ENCODE measurements around the gene TXNL1.
"Not testable (repeated sequence)": the region's sequence is repeated elsewhere in the genome, so short reads cannot be mapped to it uniquely, and the experiment has no call there.

The TXNL1 gene

DNA sequence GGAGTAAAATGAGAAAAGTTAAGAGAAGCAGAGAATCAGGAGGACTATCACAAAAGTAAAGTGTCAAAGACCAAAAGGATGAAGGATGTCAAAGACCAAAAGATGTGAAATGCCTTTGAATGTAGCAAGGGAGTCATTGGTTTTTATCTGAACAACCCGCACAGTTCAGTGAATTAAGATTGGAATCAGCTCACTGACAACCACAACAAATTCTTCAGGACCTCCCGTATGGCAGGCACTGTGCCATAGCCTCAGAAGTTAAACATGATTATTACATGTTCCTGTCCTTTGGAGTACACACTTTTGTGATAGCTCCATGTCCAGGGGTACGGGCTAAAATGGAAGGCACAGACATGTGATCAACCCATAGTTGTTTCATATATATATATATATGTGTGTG, 5.0 kb upstream of the TXNL1 start:
- no peak for DNase-seq

- DNase-seq = no peak
Observed at GRCh38 chr18:56641714-56642337, 3.4 kb upstream of the TXNL1 start.

- DNase-seq = no peak
Observed at GRCh38 chr18:56639571-56639970, 1.2 kb upstream of the TXNL1 start.

- DNase-seq = no peak
Observed at GRCh38 chr18:56639104-56639381, 651 bp upstream of the TXNL1 start.

DNA sequence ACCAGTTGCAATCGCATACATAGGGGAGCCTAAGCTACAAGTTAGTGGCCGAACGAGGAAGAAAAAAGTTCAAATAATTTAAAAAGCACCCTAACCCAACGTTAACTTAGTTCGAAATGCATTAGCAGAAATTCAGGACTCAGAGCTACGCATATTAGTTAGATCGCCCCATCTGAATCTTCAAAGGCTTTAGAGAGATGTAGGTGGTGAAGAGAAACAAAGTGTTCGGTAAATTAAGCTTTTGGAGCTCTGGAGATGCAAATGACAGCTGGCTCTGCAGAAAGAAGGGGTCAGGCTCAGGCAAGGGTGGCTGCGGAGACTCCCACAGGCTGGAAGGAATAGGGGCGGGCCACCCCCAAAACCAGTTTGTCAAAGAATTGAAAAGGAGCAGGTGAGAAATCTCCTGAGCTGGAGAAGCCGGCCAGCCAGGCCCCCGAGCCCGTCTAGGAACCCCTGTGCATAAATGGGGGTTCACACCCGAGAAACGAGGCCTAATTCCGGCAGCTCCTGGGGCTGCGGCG, 621 bp downstream of the TXNL1 start:
- no peak for DNase-seq

- no peak for DNase-seq
Observed at GRCh38 chr18:56637176-56637575, 1.2 kb downstream of the TXNL1 start.

- no peak for DNase-seq
Observed at GRCh38 chr18:56635007-56635406, 3.4 kb downstream of the TXNL1 start.

- DNase-seq = no peak
Observed at GRCh38 chr18:56632070-56633022, 6.0 kb downstream of the TXNL1 start.

DNA sequence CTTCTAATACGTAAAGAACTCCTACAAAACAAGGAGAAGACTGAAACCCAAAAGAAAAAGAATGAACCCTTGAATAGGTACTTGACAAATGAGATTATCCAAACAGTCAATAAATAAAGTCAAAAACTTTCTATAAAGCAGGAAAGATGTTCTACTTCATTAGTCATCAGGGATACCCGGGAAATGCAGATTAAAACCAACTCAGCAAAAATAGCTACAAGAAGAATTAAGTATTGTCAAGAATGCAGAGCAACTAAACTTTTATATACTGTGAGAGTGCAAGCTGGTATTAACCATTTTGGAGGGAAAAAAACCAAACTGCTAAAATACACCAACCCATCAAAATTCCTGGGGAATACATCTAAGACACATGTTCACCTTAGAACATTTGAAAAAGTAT, 10.4 kb downstream of the TXNL1 start:
- no peak for DNase-seq

GRCh38 chr18:56615738-56616520, 22.5 kb downstream of the TXNL1 start:
- DNase-seq = no peak

GRCh38 chr18:56606618-56607017, 31.8 kb downstream of the TXNL1 start:
- no peak for DNase-seq

- DNase-seq = no peak
Observed at GRCh38 chr18:56598422-56598821, 40.0 kb downstream of the TXNL1 start.

- DNase-seq = no peak
Observed at GRCh38 chr18:56593906-56594305, 44.5 kb downstream of the TXNL1 start.

GRCh38 chr18:56580026-56580425, 58.4 kb downstream of the TXNL1 start:
- no peak for DNase-seq

DNA sequence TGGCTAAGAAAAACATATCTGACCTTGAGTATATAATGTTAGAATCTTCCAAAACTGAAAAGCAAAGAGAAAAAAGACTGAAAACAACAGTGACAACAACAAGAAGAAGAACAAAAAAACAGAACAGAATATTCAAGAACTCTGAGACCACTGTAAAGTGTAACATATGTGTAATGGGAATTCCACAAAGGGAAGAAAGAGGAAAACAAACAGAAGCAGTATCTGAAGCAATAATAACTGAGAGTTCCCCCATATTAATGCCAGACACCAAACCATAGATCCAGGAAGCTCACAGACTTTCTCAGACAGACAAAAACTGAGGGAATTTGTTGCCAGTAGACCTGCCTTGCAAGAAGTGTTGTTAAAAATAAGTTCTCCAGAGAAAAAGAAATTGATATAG, 58.9 kb downstream of the TXNL1 start:
- no peak for DNase-seq

DNA sequence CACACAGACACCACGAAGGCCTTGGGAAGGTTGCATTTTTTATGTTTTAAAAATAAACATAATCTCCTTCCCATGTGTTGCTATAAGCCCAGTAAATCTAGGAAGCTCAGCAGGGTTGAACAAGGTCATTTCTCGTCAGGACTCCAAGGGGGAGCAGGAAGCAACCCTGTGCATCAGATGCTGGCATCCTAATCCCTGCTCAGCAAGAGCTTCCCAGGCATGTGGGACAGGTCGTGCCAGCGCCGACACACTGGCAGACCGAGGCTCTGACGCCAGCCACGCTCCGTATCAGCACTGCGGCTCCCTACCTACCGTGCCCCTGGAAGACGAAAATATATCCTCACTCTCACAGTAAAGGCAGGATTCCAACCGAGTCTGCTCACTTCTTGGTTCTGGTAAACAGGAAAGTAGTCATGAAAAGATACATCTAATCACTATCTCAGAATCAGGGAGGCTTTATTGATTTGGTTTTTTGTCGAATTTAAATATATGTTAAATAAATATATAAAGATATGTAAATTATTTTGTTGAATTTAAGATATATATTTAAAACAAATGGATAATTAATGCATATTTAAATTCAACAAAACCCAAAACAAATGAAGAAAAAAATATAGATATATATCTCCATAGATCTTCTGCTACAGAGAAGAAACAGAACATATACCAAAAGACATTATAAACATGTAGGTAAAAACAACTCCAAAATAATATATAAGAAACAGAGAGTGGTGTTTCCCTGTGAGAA, 61.4 kb downstream of the TXNL1 start:
- peak in 1 of 2 experiments; percentile 44 for DNase-seq

GRCh38 chr18:56575819-56576663, 62.4 kb downstream of the TXNL1 start:
- DNase-seq = peak in 1 of 2 experiments; percentile 38

DNA sequence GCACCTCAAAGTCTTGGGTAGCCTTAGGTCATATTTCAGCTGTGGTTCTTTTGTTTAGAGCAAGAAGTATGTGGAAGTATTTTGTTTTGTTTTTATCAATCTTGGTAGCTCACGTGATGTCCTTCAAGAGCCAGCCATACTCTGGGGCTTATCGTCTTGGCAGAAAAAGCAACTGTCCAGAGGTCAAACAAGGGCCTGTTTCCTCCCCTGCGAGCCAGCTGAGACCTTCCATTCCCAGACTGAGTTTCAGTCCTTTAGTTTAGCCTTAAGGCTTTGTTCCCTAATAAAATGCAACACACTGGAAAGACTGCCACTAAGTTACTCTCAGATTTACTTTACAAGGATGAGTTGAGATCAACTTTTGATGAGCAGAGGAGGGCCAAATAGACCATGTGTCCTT, 63.5 kb downstream of the TXNL1 start:
- no peak for DNase-seq

DNA sequence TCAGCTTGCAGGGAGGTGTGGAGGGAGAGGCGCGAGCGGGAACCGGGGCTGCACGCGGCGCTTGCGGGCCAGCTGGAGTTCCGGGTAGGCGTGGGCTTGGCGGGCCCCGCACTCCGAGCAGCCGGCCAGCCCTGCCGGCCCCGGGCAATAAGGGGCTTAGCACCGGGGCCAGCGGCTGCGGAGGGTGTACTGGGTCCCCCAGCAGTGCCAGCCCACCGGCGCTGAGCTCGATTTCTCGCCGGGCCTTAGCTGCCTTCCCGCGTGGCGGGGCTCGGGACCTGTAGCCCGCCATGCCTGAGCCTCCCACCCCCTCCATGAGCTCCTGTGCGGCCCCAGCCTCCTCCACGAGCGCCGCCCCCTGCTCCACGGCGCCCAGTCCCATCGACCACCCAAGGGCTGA, 66.1 kb downstream of the TXNL1 start:
- not testable (repeated sequence) for DNase-seq

- no peak for DNase-seq
Observed at GRCh38 chr18:56570978-56571377, 67.4 kb downstream of the TXNL1 start.

- no peak for DNase-seq
Observed at GRCh38 chr18:56569416-56569815, 69.0 kb downstream of the TXNL1 start.

- DNase-seq = no peak
Observed at GRCh38 chr18:56568986-56569385, 69.4 kb downstream of the TXNL1 start.
